GM23248 (cell line): ENCODE results near the gene SLC22A14. TPM values are rescaled to one million over a fixed set of nuclear protein-coding genes. Genes with fewer than 3 reads are reported as not detected.

Experiments
- DNase-seq: peaks from one replicate; pipeline ENCODE4 v3.0.0-alpha.2; 2015
- H2AFZ ChIP-seq: fragments of 200-600 bp; sonication (generic); 2 replicates; pipeline ENCODE4 v1.6.1; 2016; ENCODE audit warnings: antibody characterized with exemption
- H3F3A ChIP-seq: fragments of 200-600 bp; sonication (generic); 2 replicates; pipeline ENCODE4 v1.6.1; 2016; ENCODE audit warnings: mild to moderate bottlenecking, antibody characterized with exemption, mixed run types; ENCODE audit not compliant: insufficient read depth
- H3K27ac ChIP-seq: fragments of 200-600 bp; sonication (generic); 2 replicates; pipeline ENCODE4 v1.5.1; 2016; ENCODE audit warnings: mild to moderate bottlenecking
- H3K27me3 ChIP-seq: fragments of 200-600 bp; sonication (generic); replicated peaks from 2 replicates; pipeline ENCODE4 v1.6.1; 2016; ENCODE audit warnings: mild to moderate bottlenecking; ENCODE audit not compliant: insufficient read depth
- H3K36me3 ChIP-seq: fragments of 200-600 bp; sonication (generic); 2 replicates; pipeline ENCODE4 v1.6.1; 2016; ENCODE audit warnings: low read depth, mild to moderate bottlenecking
- H3K4me1 ChIP-seq: fragments of 200-600 bp; sonication (generic); 2 replicates; pipeline ENCODE4 v1.6.1; 2016; ENCODE audit warnings: mild to moderate bottlenecking; ENCODE audit not compliant: insufficient read depth
- H3K4me2 ChIP-seq: fragments of 200-600 bp; sonication (generic); one replicate; pipeline ENCODE4 v1.6.1; 2016; ENCODE audit warnings: mild to moderate bottlenecking; ENCODE audit not compliant: unreplicated experiment
- H3K4me3 ChIP-seq: fragments of 200-600 bp; sonication (generic); 2 replicates; pipeline ENCODE4 v1.5.1; 2016; ENCODE audit warnings: mild to moderate bottlenecking
- H3K79me2 ChIP-seq: fragments of 200-600 bp; sonication (generic); 2 replicates; pipeline ENCODE4 v1.6.1; 2016; ENCODE audit warnings: mild to moderate bottlenecking; ENCODE audit not compliant: insufficient read depth
- H3K9ac ChIP-seq: fragments of 200-600 bp; sonication (generic); 2 replicates; pipeline ENCODE4 v1.6.1; 2016; ENCODE audit warnings: mild to moderate bottlenecking
- H3K9me2 ChIP-seq: fragments of 200-600 bp; sonication (generic); 2 replicates; pipeline ENCODE4 v1.6.1; 2016; ENCODE audit warnings: mixed run types, mild to moderate bottlenecking, moderate library complexity; ENCODE audit not compliant: insufficient read depth
- H3K9me3 ChIP-seq: fragments of 200-600 bp; sonication (generic); one replicate; pipeline ENCODE4 v1.6.1; 2017; ENCODE audit warnings: low read depth
- H4K20me1 ChIP-seq: fragments of 200-600 bp; sonication (generic); 2 replicates; pipeline ENCODE4 v1.6.0; 2016; ENCODE audit not compliant: insufficient read depth
- EZH2 ChIP-seq: fragments of 200-600 bp; sonication (generic); IDR thresholded peaks from 2 replicates; pipeline ENCODE4 v1.6.1; 2018; ENCODE audit warnings: antibody characterized with exemption, mild to moderate bottlenecking; ENCODE audit not compliant: insufficient read depth, poor library complexity, severe bottlenecking
- EZH2phosphoT487 ChIP-seq: fragments of 200-600 bp; sonication (generic); IDR thresholded peaks from 2 replicates; pipeline ENCODE4 v1.6.1; 2018; ENCODE audit warnings: antibody characterized with exemption, moderate library complexity, mild to moderate bottlenecking, low read depth; ENCODE audit not compliant: insufficient read depth
- WGBS, 2 experiments: methylation state at CpG; one replicate each; pipeline ENCODE4 v1.1.6; 2015 to 2017; ENCODE audit warnings: low lambda C conversion rate in 2 of 2, low coverage in 1 of 2; ENCODE audit errors: missing lambda C conversion rate in 2 of 2; 5-methylcytosine and 5-hydroxymethylcytosine counted together
- in situ Hi-C: fragments of 300-500 bp; cut with MboI; formaldehyde crosslinking; loops from 2 replicates; pipeline ENCODE4 v1.15.0; 2020
- polyA plus RNA-seq: library from polyadenylated mRNA; unstranded; fragments of >200 nt; fragmentation: Nextera tagmentation; extraction: Ambion mirVana; gene quantifications from 2 replicates; pipeline ENCODE4 v1.2.1, GENCODE V29; 2016
- total RNA-seq: library from RNA; depleted of rRNA; stranded (reverse); fragments of >200 nt; shearing (Covaris generic); gene quantifications from 2 replicates; pipeline ENCODE4 v1.2.3, GENCODE V29; 2014

Gene SLC22A14
- total and polyA plus RNA-seq, 2 experiments from 2014 or later, result 0.08 TPM; not detected in 1

DNA sequence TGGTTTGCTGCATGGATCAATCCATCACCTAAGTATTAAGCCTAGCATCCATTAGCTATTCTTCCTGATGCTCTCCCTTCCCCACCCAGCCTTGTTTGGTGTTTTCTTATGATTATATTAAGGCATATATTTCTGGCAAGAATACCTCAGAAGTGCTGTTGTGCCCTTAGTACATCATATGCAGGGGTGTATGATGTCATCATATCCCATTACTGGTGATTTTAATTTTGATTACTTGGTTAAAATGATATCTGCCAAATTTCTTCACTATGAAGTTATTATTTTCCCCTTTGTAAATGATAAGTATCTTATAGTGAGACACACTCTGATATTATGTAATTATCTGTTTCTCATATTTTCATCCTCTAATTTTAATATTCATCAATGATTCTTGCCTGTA lies 15.4 kb downstream of the SLC22A14 start:
- Histone ChIP-seq H3K36me3 (no peaks in the 10 kb centered on the region), H3K27ac (no peak overlapping the region), H3F3A (no peaks in the 10 kb centered on the region), H3K9me3 (no peaks in the 10 kb centered on the region), H3K9ac (no peak overlapping the region), H3K4me3 (no peak overlapping the region), H3K27me3 (no peaks in the 10 kb centered on the region), H3K4me1 (no peaks in the 10 kb centered on the region), H3K4me2 (no peak overlapping the region), H2AFZ (no peak overlapping the region), H4K20me1 (no peaks in the 10 kb centered on the region), H3K79me2 (no peaks in the 10 kb centered on the region), H3K9me2 (no peaks in the 10 kb centered on the region)
- no peak for DNase-seq
- TF ChIP-seq EZH2 (no peak), EZH2phosphoT487 (no peak)
- in situ Hi-C loops, result no loop called here

DNA sequence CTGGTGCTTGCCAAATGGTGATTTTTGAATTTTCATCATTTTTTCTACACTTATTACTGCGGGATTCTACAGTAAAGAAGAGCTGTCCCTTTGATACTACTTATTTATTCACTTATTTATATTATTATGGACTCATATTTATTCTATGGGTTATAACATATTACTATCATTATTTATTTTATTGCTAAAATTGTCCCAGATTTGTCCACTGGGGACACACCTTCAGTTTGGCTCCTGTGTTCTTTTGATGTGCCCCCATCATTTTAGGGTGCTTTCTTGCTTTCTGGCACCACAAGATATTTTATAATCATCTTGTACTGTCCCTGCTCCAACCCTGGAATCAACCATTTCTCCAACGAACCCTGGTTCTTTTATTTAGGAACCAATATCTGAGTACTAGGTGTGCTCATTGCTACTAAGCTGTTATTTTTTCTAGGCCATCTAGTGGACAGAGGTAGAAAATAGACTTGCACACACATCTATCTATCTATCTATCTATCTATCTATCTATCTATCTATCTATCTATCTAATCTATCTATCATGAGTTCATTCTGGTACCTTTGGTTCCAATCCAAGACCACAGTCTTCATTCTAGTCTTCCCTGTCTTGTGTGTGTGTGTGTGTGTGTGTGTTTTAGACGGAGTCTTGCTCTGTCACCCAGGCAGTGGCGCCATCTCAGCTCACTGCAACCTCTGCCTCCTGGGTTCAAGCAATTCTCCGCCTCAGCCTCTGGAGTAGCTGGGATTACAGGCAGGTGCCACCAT lies 16.0 kb downstream of the SLC22A14 start:
- no peak for TF ChIP-seq EZH2
- TF ChIP-seq EZH2phosphoT487, result no peak
- Histone ChIP-seq H4K20me1 (no peaks in the 10 kb centered on the region), H3K4me2 (no peak overlapping the region), H3K9me2 (no peaks in the 10 kb centered on the region), H3K27ac (no peak overlapping the region), H2AFZ (no peak overlapping the region), H3K9me3 (no peaks in the 10 kb centered on the region), H3F3A (no peaks in the 10 kb centered on the region), H3K9ac (no peak overlapping the region), H3K36me3 (no peaks in the 10 kb centered on the region), H3K27me3 (no peaks in the 10 kb centered on the region), H3K79me2 (no peaks in the 10 kb centered on the region), H3K4me3 (no peak overlapping the region), H3K4me1 (no peaks in the 10 kb centered on the region)
- peak; percentile 43 for DNase-seq
- 59 to 70% methylated on average over 5 of the region's 5 CpGs for WGBS, 2 experiments
- in situ Hi-C loops, result no loop called here

DNA sequence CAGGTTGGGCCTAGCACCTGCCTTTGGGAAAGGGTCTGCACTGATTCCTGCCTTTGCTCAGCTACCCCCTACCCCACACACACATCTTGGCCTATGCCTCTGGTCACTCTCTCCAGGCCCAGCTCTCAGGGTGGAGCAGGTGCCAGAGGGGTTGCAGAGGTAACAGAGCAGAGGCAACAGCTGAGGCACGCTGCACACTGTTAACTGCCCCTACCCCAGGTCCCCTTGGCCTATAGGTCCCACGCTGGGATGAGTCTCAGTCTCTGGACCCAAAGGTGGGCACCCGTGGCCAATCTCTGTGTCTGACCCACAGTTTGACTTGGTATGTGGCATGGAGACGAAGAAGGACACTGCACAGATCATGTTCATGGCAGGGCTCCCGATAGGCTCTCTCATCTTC lies 24.8 kb downstream of the SLC22A14 start:
- DNase-seq, result no peak
- Histone ChIP-seq H3F3A (no peaks in the 10 kb centered on the region), H3K27me3 (no peaks in the 10 kb centered on the region), H4K20me1 (no peaks in the 10 kb centered on the region), H3K27ac (no peak overlapping the region), H3K9me3 (no peaks in the 10 kb centered on the region), H3K9me2 (no peaks in the 10 kb centered on the region), H3K9ac (no peak overlapping the region), H3K4me1 (no peaks in the 10 kb centered on the region), H3K4me2 (no peak overlapping the region), H2AFZ (no peak overlapping the region), H3K4me3 (no peak overlapping the region), H3K79me2 (no peaks in the 10 kb centered on the region), H3K36me3 (no peaks in the 10 kb centered on the region)
- no peak for TF ChIP-seq EZH2phosphoT487
- no peak for TF ChIP-seq EZH2
- 75 to 79% methylated on average over 5 of the region's 5 CpGs for WGBS, 2 experiments
- in situ Hi-C loops, result no loop called here

DNA sequence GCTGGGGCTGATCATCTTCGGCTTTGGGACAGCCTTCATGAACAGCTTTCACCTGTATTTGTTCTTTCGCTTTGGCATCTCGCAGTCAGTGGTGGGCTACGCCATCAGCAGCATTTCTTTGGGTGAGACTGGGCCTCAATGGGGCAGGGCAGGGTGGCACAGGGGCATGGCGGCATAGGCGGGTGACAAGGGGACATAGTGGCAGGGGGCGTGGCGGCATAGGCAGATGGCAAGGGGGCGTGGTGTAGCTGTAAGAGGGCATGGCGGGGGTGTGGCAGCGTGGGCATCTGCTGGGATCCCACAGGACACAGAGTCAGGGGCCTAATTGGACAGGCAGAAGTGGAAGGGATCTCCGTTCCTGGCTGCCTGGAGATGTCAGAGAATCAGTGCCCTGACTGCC lies 25.5 kb downstream of the SLC22A14 start:
- in situ Hi-C loops, result no loop called here
- no peak overlapping the region for H3K27ac ChIP-seq
- TF ChIP-seq EZH2phosphoT487 (no peak), EZH2 (no peak)
- H3K27me3 ChIP-seq, result no peaks in the 10 kb centered on the region
- no peaks in the 10 kb centered on the region for H4K20me1 ChIP-seq
- H3K9me3 ChIP-seq, result no peaks in the 10 kb centered on the region
- no peaks in the 10 kb centered on the region for H3K9me2 ChIP-seq
- no peaks in the 10 kb centered on the region for H3F3A ChIP-seq
- no peak for DNase-seq
- H2AFZ ChIP-seq, result no peak overlapping the region
- H3K9ac ChIP-seq, result no peak overlapping the region
- 93 to 96% methylated on average over 12 of the region's 12 CpGs for WGBS, 2 experiments
- no peak overlapping the region for H3K4me3 ChIP-seq
- H3K36me3 ChIP-seq, result no peaks in the 10 kb centered on the region
- no peaks in the 10 kb centered on the region for H3K79me2 ChIP-seq
- H3K4me2 ChIP-seq, result no peak overlapping the region
- no peaks in the 10 kb centered on the region for H3K4me1 ChIP-seq
